Erythroblast (primary cell): ENCODE measurements around the gene KDM2A.

ENCODE experiments used
- GATA1 ChIP-seq: IDR thresholded peaks from 2 replicates; pipeline ENCODE4 v1.6.1; 2011; ENCODE audit warnings: low read depth, mild to moderate bottlenecking, control low read depth, low read length, moderate library complexity
- POLR2A ChIP-seq: IDR thresholded peaks from 2 replicates; pipeline ENCODE4 v1.6.1; 2011; ENCODE audit warnings: mild to moderate bottlenecking, low read length

- TF ChIP-seq POLR2A: no peak
- no peak for TF ChIP-seq GATA1
These were observed 48.0 kb downstream of the KDM2A start for GRCh38 chr11:67167091-67167490.
